WTC11 (cell line): Measurements from ENCODE around the gene RBM34. TPM values are rescaled to one million over a fixed set of nuclear protein-coding genes. Genes with fewer than 3 reads are reported as not detected.

Experiments used
- ATAC-seq: fragments of 200-7000 bp; cut with Tn5 transposase; 2 replicates; pipeline ENCODE4 v1.10.0; 2021; ENCODE audit warnings: mild to moderate bottlenecking, moderate library complexity
- CTCF ChIA-PET: fragments of 300-600 bp; sonication (Branson Sonifier 250); formaldehyde crosslinking; loops from one replicate; lab custom pipeline; 2021; ENCODE audit warnings: antibody characterized with exemption; lab: Charles Lee
- POLR2A ChIA-PET: fragments of 350-600 bp; sonication (Branson Sonifier 250); formaldehyde crosslinking; loops from one replicate; lab custom pipeline; 2021; ENCODE audit warnings: antibody characterized with exemption; lab: Charles Lee
- DNase-seq: peaks from one replicate; pipeline ENCODE4 v3.0.0; 2021; ENCODE audit warnings: low spot score
- H3K27ac Mint-ChIP-seq: 2 replicates; pipeline ENCODE4 v1.8.0; 2021; ENCODE audit warnings: mixed read lengths
- H3K27me3 Mint-ChIP-seq: 2 replicates; pipeline ENCODE4 v1.8.0; 2021; ENCODE audit warnings: low read depth, mild to moderate bottlenecking, moderate library complexity, mixed read lengths
- H3K36me3 Mint-ChIP-seq: 2 replicates; pipeline ENCODE4 v1.8.0; 2021; ENCODE audit warnings: mixed read lengths
- H3K4me1 Mint-ChIP-seq: 2 replicates; pipeline ENCODE4 v1.8.0; 2022; ENCODE audit warnings: mixed read lengths
- H3K4me3 Mint-ChIP-seq: 2 replicates; pipeline ENCODE4 v1.8.0; 2021; ENCODE audit warnings: mild to moderate bottlenecking, moderate library complexity, mixed read lengths
- H3K9me3 Mint-ChIP-seq: 2 replicates; pipeline ENCODE4 v1.8.0; 2021; ENCODE audit warnings: mixed read lengths
- ATF1 ChIP-seq: sonication (generic); formaldehyde crosslinking; IDR thresholded peaks from 2 replicates; pipeline ENCODE4 v1.8.1; 2023; ENCODE audit warnings: mild to moderate bottlenecking, moderate library complexity, missing genetic modification reagents
- ELF4 ChIP-seq: sonication (generic); formaldehyde crosslinking; IDR thresholded peaks from 2 replicates; pipeline ENCODE4 v1.8.1; 2022; ENCODE audit warnings: low read depth, mild to moderate bottlenecking, moderate library complexity, missing genetic modification reagents
- FOXJ3 ChIP-seq: sonication (generic); formaldehyde crosslinking; IDR thresholded peaks from 2 replicates; pipeline ENCODE4 v1.9.0; 2021; ENCODE audit warnings: missing genetic modification reagents, mild to moderate bottlenecking, borderline replicate concordance
- GRHL2 ChIP-seq: fragments of 250-450 bp; sonication (Bioruptor Pico); IDR thresholded peaks from 2 replicates; pipeline ENCODE4 v1.8.0; 2022; ENCODE audit warnings: mild to moderate bottlenecking, moderate library complexity; ENCODE audit not compliant: insufficient replicate concordance, severe bottlenecking
- GTF2I ChIP-seq: fragments of 250-450 bp; sonication (Bioruptor Pico); conservative IDR thresholded peaks from 2 replicates; pipeline ENCODE4 v1.4.0; 2021; ENCODE audit warnings: mild to moderate bottlenecking
- NR1H2 ChIP-seq: sonication (generic); formaldehyde crosslinking; IDR thresholded peaks from 2 replicates; pipeline ENCODE4 v1.9.0; 2021; ENCODE audit warnings: mild to moderate bottlenecking, moderate library complexity, missing genetic modification reagents
- NR2C2 ChIP-seq: sonication (generic); formaldehyde crosslinking; IDR thresholded peaks from 2 replicates; pipeline ENCODE4 v1.8.0; 2022; ENCODE audit warnings: mild to moderate bottlenecking, missing genetic modification reagents
- SMAD3 ChIP-seq: sonication (generic); formaldehyde crosslinking; IDR thresholded peaks from 2 replicates; pipeline ENCODE4 v1.8.0; 2022; ENCODE audit warnings: missing genetic modification reagents, mild to moderate bottlenecking, borderline replicate concordance
- TP53 ChIP-seq: sonication (generic); formaldehyde crosslinking; IDR thresholded peaks from 2 replicates; pipeline ENCODE4 v1.8.1; 2023; ENCODE audit warnings: mild to moderate bottlenecking, missing genetic modification reagents
- ZBTB21 ChIP-seq: sonication (generic); formaldehyde crosslinking; IDR thresholded peaks from 2 replicates; pipeline ENCODE4 v1.8.1; 2023; ENCODE audit warnings: mild to moderate bottlenecking, missing genetic modification reagents, borderline replicate concordance
- ZNF416 ChIP-seq: fragments of 250-450 bp; sonication (Bioruptor Pico); IDR thresholded peaks from 2 replicates; pipeline ENCODE4 v1.9.0; 2021; ENCODE audit warnings: mild to moderate bottlenecking, inconsistent platforms
- total RNA-seq: library from RNA; stranded (reverse); gene quantifications from 3 replicates; pipeline ENCODE4 v1.2.3, GENCODE V29; 2021
- TF ChIP-seq, protein P1 (sequence below): fragments of 250-450 bp; sonication (Bioruptor Pico); conservative IDR thresholded peaks from 2 replicates; pipeline ENCODE4 v1.9.0; 2021; ENCODE audit warnings: mild to moderate bottlenecking
- TF ChIP-seq, protein P2 (sequence below): sonication (generic); formaldehyde crosslinking; IDR thresholded peaks from 2 replicates; pipeline ENCODE4 v1.8.1; 2023; ENCODE audit warnings: mild to moderate bottlenecking, missing genetic modification reagents, moderate library complexity
- TF ChIP-seq, protein P3 (sequence below): sonication (generic); formaldehyde crosslinking; IDR thresholded peaks from 2 replicates; pipeline ENCODE4 v1.8.0; 2022; ENCODE audit warnings: mild to moderate bottlenecking, missing genetic modification reagents
- TF ChIP-seq, protein P4 (sequence below): sonication (generic); formaldehyde crosslinking; conservative IDR thresholded peaks from 2 replicates; pipeline ENCODE4 v1.8.1; 2023; ENCODE audit warnings: mild to moderate bottlenecking, low read depth, missing genetic modification reagents, moderate library complexity
- TF ChIP-seq, protein P5 (sequence below): sonication (generic); formaldehyde crosslinking; IDR thresholded peaks from 2 replicates; pipeline ENCODE4 v1.8.1; 2023; ENCODE audit warnings: mild to moderate bottlenecking, missing genetic modification reagents
- TF ChIP-seq, protein P6 (sequence below): sonication (generic); formaldehyde crosslinking; IDR thresholded peaks from 2 replicates; pipeline ENCODE4 v1.8.0; 2022; ENCODE audit warnings: mild to moderate bottlenecking, missing genetic modification reagents
- TF ChIP-seq, protein P7 (sequence below): fragments of 200-600 bp; IDR thresholded peaks from 2 replicates; pipeline ENCODE4 v1.8.0; 2022; ENCODE audit warnings: antibody characterized with exemption

The RBM34 gene
- total RNA-seq, 1 experiment from 2014 or later = 112 TPM

DNA sequence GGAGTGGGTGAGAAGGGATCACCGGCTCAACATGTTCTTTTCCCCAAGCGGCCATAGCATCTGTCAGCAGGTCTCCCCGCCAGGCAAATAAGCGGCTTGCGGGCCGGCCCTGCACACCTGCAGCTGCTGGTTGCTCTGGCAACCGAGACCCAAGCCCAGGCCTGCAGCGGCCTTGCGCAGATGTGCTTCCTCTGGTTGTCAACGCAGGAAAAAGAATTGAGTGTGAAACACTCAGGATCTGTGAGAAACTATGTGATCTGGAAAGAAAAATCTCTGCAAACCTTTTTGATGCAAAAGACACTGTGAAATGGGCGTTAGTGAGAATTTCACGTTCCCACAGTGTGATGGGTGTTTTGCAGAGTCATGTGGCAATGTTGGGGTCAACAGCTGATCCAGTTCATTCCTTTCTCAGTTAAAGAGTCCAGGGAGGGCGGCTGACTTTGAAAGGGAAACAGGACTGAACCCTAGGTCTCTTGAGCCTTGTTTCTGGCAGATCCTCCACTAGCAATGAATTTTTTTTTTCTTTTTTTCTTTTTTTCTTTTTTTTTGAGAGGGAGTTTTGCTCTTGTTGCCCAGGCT, 60.8 kb downstream of the RBM34 start (continued):
- no peak for TF ChIP-seq NR1H2
- TF ChIP-seq, protein P1, sequence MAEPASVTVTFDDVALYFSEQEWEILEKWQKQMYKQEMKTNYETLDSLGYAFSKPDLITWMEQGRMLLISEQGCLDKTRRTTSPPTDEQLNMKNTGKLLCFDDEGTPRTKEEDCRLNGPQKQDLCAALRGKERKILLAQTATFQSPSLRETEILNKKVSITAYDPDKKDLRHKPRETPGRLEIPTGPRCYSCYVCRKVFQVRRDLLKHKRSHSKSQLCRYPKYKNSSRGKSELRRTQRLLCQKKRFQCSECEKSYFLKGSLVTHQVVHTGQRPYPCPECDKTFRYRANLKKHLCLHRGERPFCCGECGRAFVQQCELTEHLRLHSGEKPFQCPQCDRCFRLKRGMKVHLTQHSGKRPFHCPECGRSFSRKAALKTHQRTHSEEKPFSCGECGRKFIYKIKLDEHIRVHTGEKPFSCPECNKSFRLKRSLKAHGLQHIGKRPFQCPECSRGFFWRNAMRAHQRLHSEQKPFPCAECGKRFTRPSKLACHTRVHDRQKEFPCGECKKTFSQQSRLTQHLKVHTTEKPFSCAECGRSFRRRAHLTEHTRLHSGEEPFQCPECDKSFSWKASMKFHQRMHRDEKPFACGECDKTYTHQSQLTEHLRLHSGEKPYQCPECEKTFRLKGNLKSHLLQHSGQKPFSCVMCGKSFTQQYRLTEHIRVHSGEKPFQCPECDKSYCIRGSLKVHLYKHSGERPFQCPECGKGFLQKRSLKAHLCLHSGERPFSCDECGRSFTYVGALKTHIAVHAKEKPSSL (CRISPR knock-in tag) = no peak
- TF ChIP-seq, protein P2, sequence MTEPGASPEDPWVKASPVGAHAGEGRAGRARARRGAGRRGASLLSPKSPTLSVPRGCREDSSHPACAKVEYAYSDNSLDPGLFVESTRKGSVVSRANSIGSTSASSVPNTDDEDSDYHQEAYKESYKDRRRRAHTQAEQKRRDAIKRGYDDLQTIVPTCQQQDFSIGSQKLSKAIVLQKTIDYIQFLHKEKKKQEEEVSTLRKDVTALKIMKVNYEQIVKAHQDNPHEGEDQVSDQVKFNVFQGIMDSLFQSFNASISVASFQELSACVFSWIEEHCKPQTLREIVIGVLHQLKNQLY (CRISPR knock-in tag) = no peak
- TF ChIP-seq, protein P3, sequence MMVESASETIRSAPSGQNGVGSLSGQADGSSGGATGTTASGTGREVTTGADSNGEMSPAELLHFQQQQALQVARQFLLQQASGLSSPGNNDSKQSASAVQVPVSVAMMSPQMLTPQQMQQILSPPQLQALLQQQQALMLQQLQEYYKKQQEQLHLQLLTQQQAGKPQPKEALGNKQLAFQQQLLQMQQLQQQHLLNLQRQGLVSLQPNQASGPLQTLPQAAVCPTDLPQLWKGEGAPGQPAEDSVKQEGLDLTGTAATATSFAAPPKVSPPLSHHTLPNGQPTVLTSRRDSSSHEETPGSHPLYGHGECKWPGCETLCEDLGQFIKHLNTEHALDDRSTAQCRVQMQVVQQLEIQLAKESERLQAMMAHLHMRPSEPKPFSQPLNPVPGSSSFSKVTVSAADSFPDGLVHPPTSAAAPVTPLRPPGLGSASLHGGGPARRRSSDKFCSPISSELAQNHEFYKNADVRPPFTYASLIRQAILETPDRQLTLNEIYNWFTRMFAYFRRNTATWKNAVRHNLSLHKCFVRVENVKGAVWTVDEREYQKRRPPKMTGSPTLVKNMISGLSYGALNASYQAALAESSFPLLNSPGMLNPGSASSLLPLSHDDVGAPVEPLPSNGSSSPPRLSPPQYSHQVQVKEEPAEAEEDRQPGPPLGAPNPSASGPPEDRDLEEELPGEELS (CRISPR knock-in tag) = no peak
- TF ChIP-seq GRHL2 (CRISPR knock-in tag) = no peak
- TF ChIP-seq, protein P4, sequence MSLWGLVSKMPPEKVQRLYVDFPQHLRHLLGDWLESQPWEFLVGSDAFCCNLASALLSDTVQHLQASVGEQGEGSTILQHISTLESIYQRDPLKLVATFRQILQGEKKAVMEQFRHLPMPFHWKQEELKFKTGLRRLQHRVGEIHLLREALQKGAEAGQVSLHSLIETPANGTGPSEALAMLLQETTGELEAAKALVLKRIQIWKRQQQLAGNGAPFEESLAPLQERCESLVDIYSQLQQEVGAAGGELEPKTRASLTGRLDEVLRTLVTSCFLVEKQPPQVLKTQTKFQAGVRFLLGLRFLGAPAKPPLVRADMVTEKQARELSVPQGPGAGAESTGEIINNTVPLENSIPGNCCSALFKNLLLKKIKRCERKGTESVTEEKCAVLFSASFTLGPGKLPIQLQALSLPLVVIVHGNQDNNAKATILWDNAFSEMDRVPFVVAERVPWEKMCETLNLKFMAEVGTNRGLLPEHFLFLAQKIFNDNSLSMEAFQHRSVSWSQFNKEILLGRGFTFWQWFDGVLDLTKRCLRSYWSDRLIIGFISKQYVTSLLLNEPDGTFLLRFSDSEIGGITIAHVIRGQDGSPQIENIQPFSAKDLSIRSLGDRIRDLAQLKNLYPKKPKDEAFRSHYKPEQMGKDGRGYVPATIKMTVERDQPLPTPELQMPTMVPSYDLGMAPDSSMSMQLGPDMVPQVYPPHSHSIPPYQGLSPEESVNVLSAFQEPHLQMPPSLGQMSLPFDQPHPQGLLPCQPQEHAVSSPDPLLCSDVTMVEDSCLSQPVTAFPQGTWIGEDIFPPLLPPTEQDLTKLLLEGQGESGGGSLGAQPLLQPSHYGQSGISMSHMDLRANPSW (CRISPR knock-in tag) = no peak
- no peak for TF ChIP-seq SMAD3 (CRISPR knock-in tag)
- no peak for TF ChIP-seq GTF2I
- no peak for TF ChIP-seq ATF1
- TF ChIP-seq, all 79 proteins: peak for 0

DNA sequence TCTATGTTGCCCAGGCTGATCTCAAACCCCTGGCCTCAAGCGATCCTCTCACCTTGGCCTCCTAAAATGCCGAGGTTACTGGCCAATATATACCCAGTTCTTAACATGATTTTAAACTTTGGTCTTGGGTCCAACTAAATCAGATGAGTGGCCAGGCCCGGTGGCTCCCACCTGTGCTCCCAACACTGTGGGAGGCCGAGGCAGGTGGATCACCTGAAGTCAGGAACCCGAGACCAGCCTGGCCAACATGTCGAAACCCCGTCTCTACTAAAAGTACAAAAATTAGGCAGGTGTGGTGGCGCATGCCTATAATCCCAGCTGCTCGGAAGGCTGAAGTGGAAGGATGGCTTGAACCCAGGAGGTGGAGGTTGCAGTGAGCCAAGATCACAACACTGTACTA, 62.1 kb downstream of the RBM34 start:
- Mint-ChIP-seq H3K27ac (no peak overlapping the region), H3K27me3 (no peaks in the 10 kb centered on the region), H3K4me3 (no peak overlapping the region), H3K9me3 (no peaks in the 10 kb centered on the region), H3K36me3 (peaks cover 2% of the 10 kb centered on the region), H3K4me1 (peaks cover 16% of the 10 kb centered on the region)
- no peak for DNase-seq
- ATAC-seq = no peak
- CTCF ChIA-PET = no interaction called here
- TF ChIP-seq, protein P5, sequence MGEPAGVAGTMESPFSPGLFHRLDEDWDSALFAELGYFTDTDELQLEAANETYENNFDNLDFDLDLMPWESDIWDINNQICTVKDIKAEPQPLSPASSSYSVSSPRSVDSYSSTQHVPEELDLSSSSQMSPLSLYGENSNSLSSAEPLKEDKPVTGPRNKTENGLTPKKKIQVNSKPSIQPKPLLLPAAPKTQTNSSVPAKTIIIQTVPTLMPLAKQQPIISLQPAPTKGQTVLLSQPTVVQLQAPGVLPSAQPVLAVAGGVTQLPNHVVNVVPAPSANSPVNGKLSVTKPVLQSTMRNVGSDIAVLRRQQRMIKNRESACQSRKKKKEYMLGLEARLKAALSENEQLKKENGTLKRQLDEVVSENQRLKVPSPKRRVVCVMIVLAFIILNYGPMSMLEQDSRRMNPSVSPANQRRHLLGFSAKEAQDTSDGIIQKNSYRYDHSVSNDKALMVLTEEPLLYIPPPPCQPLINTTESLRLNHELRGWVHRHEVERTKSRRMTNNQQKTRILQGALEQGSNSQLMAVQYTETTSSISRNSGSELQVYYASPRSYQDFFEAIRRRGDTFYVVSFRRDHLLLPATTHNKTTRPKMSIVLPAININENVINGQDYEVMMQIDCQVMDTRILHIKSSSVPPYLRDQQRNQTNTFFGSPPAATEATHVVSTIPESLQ (CRISPR knock-in tag) = no peak
- TF ChIP-seq TP53 (no peak), NR2C2 (CRISPR knock-in tag) (no peak), ZBTB21 (CRISPR knock-in tag) (no peak), ELF4 (CRISPR knock-in tag) (no peak), FOXJ3 (CRISPR knock-in tag) (no peak), ZNF416 (CRISPR knock-in tag) (no peak)
- TF ChIP-seq, protein P6, sequence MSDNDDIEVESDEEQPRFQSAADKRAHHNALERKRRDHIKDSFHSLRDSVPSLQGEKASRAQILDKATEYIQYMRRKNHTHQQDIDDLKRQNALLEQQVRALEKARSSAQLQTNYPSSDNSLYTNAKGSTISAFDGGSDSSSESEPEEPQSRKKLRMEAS (CRISPR knock-in tag) = no peak
- TF ChIP-seq, protein P7, sequence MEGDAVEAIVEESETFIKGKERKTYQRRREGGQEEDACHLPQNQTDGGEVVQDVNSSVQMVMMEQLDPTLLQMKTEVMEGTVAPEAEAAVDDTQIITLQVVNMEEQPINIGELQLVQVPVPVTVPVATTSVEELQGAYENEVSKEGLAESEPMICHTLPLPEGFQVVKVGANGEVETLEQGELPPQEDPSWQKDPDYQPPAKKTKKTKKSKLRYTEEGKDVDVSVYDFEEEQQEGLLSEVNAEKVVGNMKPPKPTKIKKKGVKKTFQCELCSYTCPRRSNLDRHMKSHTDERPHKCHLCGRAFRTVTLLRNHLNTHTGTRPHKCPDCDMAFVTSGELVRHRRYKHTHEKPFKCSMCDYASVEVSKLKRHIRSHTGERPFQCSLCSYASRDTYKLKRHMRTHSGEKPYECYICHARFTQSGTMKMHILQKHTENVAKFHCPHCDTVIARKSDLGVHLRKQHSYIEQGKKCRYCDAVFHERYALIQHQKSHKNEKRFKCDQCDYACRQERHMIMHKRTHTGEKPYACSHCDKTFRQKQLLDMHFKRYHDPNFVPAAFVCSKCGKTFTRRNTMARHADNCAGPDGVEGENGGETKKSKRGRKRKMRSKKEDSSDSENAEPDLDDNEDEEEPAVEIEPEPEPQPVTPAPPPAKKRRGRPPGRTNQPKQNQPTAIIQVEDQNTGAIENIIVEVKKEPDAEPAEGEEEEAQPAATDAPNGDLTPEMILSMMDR = no peak
- POLR2A ChIA-PET = no interaction called here
